ENCODE measurements around the gene HUWE1.

Gene HUWE1

GRCh38 chrX:53656845-53657244 lies 29.7 kb downstream of the HUWE1 start:
- Histone ChIP-seq H3K4me3 (ENCODE audit: low read depth in 1 of 2, low read length in 2 of 2) (no peak overlapping the region), H3K27me3 (ENCODE audit: insufficient read depth, low read length, poor library complexity) (no peaks in the 10 kb centered on the region), H3K4me2 (ENCODE audit: insufficient read depth, low read length) (no peak overlapping the region), H3K4me1 (ENCODE audit: insufficient read depth, low read length) (no peaks in the 10 kb centered on the region), H3K9me3 (ENCODE audit: insufficient read depth, low read length, severe bottlenecking) (no peaks in the 10 kb centered on the region), H3K79me2 (ENCODE audit: insufficient read depth, low read length) (peaks cover 96% of the 10 kb centered on the region), H3K36me3 (ENCODE audit: insufficient read depth, low read length) (peaks cover 55% of the 10 kb centered on the region), H2AFZ (ENCODE audit: low read depth, low read length) (no peak overlapping the region), H3K9ac (ENCODE audit: low read depth, low read length) (no peak overlapping the region), H3K27ac (ENCODE audit: low read length) (no peak overlapping the region), H4K20me1 (ENCODE audit: insufficient read depth, low read length) (peaks cover 53% of the 10 kb centered on the region)
- no peak for DNase-seq
- ATAC-seq (ENCODE audit: insufficient read depth, low read depth): no peak
- no peak for TF ChIP-seq CTCF (IDR thresholded peaks at IDR 0.05; ENCODE audit: borderline replicate concordance, extremely low read depth, low read length, poor library complexity, severe bottlenecking)
- TF ChIP-seq EZH2 (IDR thresholded peaks at IDR 0.05; ENCODE audit: borderline replicate concordance, low read depth, low read length, severe bottlenecking): no peak

GRCh38 chrX:53654376-53654775 lies 32.1 kb downstream of the HUWE1 start:
- H3K36me3 ChIP-seq (ENCODE audit: insufficient read depth, low read length): peaks cover 69% of the 10 kb centered on the region
- peaks cover 62% of the 10 kb centered on the region for H4K20me1 ChIP-seq (ENCODE audit: insufficient read depth, low read length)
- no peak overlapping the region for H3K4me2 ChIP-seq (ENCODE audit: insufficient read depth, low read length)
- H3K4me1 ChIP-seq (ENCODE audit: insufficient read depth, low read length): no peaks in the 10 kb centered on the region
- H3K79me2 ChIP-seq (ENCODE audit: insufficient read depth, low read length): peaks cover 95% of the 10 kb centered on the region
- no peaks in the 10 kb centered on the region for H3K9me3 ChIP-seq (ENCODE audit: insufficient read depth, low read length, severe bottlenecking)
- H3K4me3 ChIP-seq (ENCODE audit: low read depth in 1 of 2, low read length in 2 of 2): no peak overlapping the region
- no peak overlapping the region for H2AFZ ChIP-seq (ENCODE audit: low read depth, low read length)
- ATAC-seq (ENCODE audit: insufficient read depth, low read depth) (no peak), DNase-seq (no peak)
- H3K9ac ChIP-seq (ENCODE audit: low read depth, low read length): no peak overlapping the region
- H3K27me3 ChIP-seq (ENCODE audit: insufficient read depth, low read length, poor library complexity): no peaks in the 10 kb centered on the region
- no peak overlapping the region for H3K27ac ChIP-seq (ENCODE audit: low read length)
- TF ChIP-seq CTCF (IDR thresholded peaks at IDR 0.05; ENCODE audit: borderline replicate concordance, extremely low read depth, low read length, poor library complexity, severe bottlenecking): no peak

- H3K36me3 ChIP-seq (ENCODE audit: insufficient read depth, low read length): peaks cover 95% of the 10 kb centered on the region
- H3K9me3 ChIP-seq (ENCODE audit: insufficient read depth, low read length, severe bottlenecking): no peaks in the 10 kb centered on the region
- no peak overlapping the region for H3K4me2 ChIP-seq (ENCODE audit: insufficient read depth, low read length)
- ATAC-seq (ENCODE audit: insufficient read depth, low read depth) (no peak), DNase-seq (no peak)
- no peaks in the 10 kb centered on the region for H3K27me3 ChIP-seq (ENCODE audit: insufficient read depth, low read length, poor library complexity)
- no peak overlapping the region for H3K27ac ChIP-seq (ENCODE audit: low read length)
- no peak overlapping the region for H2AFZ ChIP-seq (ENCODE audit: low read depth, low read length)
- H3K79me2 ChIP-seq (ENCODE audit: insufficient read depth, low read length): peaks cover 21% of the 10 kb centered on the region; the same call in 1 of the 2 replicates
- H3K9ac ChIP-seq (ENCODE audit: low read depth, low read length): no peak overlapping the region
- H3K4me1 ChIP-seq (ENCODE audit: insufficient read depth, low read length): no peaks in the 10 kb centered on the region
- TF ChIP-seq EZH2 (IDR thresholded peaks at IDR 0.05; ENCODE audit: borderline replicate concordance, low read depth, low read length, severe bottlenecking) (no peak), CTCF (IDR thresholded peaks at IDR 0.05; ENCODE audit: borderline replicate concordance, extremely low read depth, low read length, poor library complexity, severe bottlenecking) (no peak)
- no peak overlapping the region for H3K4me3 ChIP-seq (ENCODE audit: low read depth in 1 of 2, low read length in 2 of 2)
- peaks cover 6% of the 10 kb centered on the region; the same call in 1 of the 2 replicates for H4K20me1 ChIP-seq (ENCODE audit: insufficient read depth, low read length)
These were observed 41.8 kb downstream of the HUWE1 start for GRCh38 chrX:53644751-53645150.

- Histone ChIP-seq H3K4me1 (ENCODE audit: insufficient read depth, low read length) (no peaks in the 10 kb centered on the region), H3K79me2 (ENCODE audit: insufficient read depth, low read length) (peaks cover 29% of the 10 kb centered on the region; the same call in 1 of the 2 replicates), H3K4me2 (ENCODE audit: insufficient read depth, low read length) (no peak overlapping the region), H3K27ac (ENCODE audit: low read length) (no peak overlapping the region), H3K4me3 (ENCODE audit: low read depth in 1 of 2, low read length in 2 of 2) (no peak overlapping the region), H3K36me3 (ENCODE audit: insufficient read depth, low read length) (peaks cover 89% of the 10 kb centered on the region), H3K9ac (ENCODE audit: low read depth, low read length) (no peak overlapping the region), H3K9me3 (ENCODE audit: insufficient read depth, low read length, severe bottlenecking) (no peaks in the 10 kb centered on the region), H2AFZ (ENCODE audit: low read depth, low read length) (no peak overlapping the region), H3K27me3 (ENCODE audit: insufficient read depth, low read length, poor library complexity) (no peaks in the 10 kb centered on the region), H4K20me1 (ENCODE audit: insufficient read depth, low read length) (no peaks in the 10 kb centered on the region; the same call in 1 of the 2 replicates)
- TF ChIP-seq EZH2 (IDR thresholded peaks at IDR 0.05; ENCODE audit: borderline replicate concordance, low read depth, low read length, severe bottlenecking) (no peak), CTCF (IDR thresholded peaks at IDR 0.05; ENCODE audit: borderline replicate concordance, extremely low read depth, low read length, poor library complexity, severe bottlenecking) (no peak)
- ATAC-seq (ENCODE audit: insufficient read depth, low read depth): no peak
- no peak for DNase-seq
These were observed 44.2 kb downstream of the HUWE1 start for GRCh38 chrX:53642337-53642736.
